Sigmoid colon (tissue), 4 donors: Measurements from ENCODE around the gene VPS25.

Experiments used
- CTCF ChIP-seq, 4 experiments: fragments of 450-650 bp in 3 of 4; fragments of 200-600 bp in 1 of 4; IDR thresholded peaks; one replicate each; pipeline ENCODE4 v1.5.1; 2016 to 2019; ENCODE audit warnings: antibody characterized with exemption in 4 of 4, mild to moderate bottlenecking in 3 of 4, moderate library complexity in 2 of 4
- EP300 ChIP-seq, 4 donors: sonication (generic); formaldehyde crosslinking; IDR thresholded peaks; one replicate each; pipeline ENCODE4 v1.6.1; 2017; ENCODE audit warnings: antibody characterized with exemption in 4 of 4
- POLR2A ChIP-seq, 2 donors: fragments of 450-650 bp; IDR thresholded peaks; one replicate each; pipeline ENCODE4 v1.6.1; 2016; ENCODE audit warnings: antibody characterized with exemption in 2 of 2, mild to moderate bottlenecking in 2 of 2, moderate library complexity in 2 of 2

- TF ChIP-seq CTCF (IDR thresholded peaks at IDR 0.05), result no peak
- TF ChIP-seq POLR2A (IDR thresholded peaks at IDR 0.05), result no peak
- no peak for TF ChIP-seq EP300 (IDR thresholded peaks at IDR 0.05)
Observed at GRCh38 chr17:42750739-42751344, 22.4 kb upstream of the VPS25 start.
